GM12878 (cell line): ENCODE data around the gene MYL11. TPM values are rescaled to one million over a fixed set of nuclear protein-coding genes. Genes with fewer than 3 reads are reported as not detected.
A peak's percentile ranks its signal among the peaks of the same experiment; 100 is the strongest.

Source experiments
- CTCF ChIP-seq, 3 experiments: IDR thresholded peaks in 2 of 3; conservative IDR thresholded peaks in 1 of 3; 2 replicates each; pipeline ENCODE4 v1.5.1; 2011; ENCODE audit warnings: low read depth in 3 of 3, low read length in 3 of 3, mild to moderate bottlenecking in 3 of 3, control low read depth in 2 of 3, moderate library complexity in 2 of 3, inconsistent platforms in 1 of 3, mixed read lengths in 1 of 3; ENCODE audit not compliant: control insufficient read depth in 2 of 3, insufficient read depth in 1 of 3; ENCODE audit errors: extremely low read depth in 1 of 3
- REST ChIP-seq: IDR thresholded peaks from 2 replicates; pipeline ENCODE4 v1.6.1; 2012; ENCODE audit warnings: mild to moderate bottlenecking, low read depth, low read length
- polyA plus RNA-seq, 11 experiments: library from polyadenylated mRNA; depleted of rRNA in 4 of 11; unstranded in 6 of 11; stranded (reverse) in 5 of 11; fragments of >200 nt; fragmentation: Nextera tagmentation in 4 of 11; fragmentation: Illumina TruSeq in 1 of 11; extraction: Ambion mirVana in 4 of 11; extraction: Trizol in 1 of 11; gene quantifications; 1 replicate in 1 of 11; 2 replicates in 10 of 11; pipeline versions ENCODE4 v1.2.1 to v1.2.3, GENCODE V29; 2011 to 2016; ENCODE audit warnings: inconsistent platforms in 2 of 11, missing spikeins in 2 of 11, low read depth in 1 of 11
- total RNA-seq, 4 experiments: library from RNA; depleted of rRNA in 3 of 4; stranded (reverse); fragments of >200 nt in 3 of 4; fragmentation: Illumina TruSeq in 1 of 4; extraction: Trizol in 1 of 4; gene quantifications; 2 replicates each; pipeline versions ENCODE4 v1.2.1 to v1.2.3, GENCODE V29; 2013 to 2021

Gene MYL11
- total and polyA plus RNA-seq, 10 of the 15 experiments (the other 5 are each of a cell fraction or from before 2014, with no cell fraction given), result 0.19 to 1.2 (median 0.61) TPM; not detected in 5

- TF ChIP-seq REST (no peak), CTCF (IDR thresholded peaks at IDR 0.05 in 2 of 3, conservative IDR thresholded peaks at IDR 0.05 in 1 of 3; ENCODE audit: control insufficient read depth in 2 of 3, extremely low read depth in 1 of 3, insufficient read depth in 1 of 3, low read depth in 3 of 3, low read length in 3 of 3) (peak in 1 of 3 experiments; percentile 21; a peak in 1 of 6 replicates)
Measured at GRCh38 chr16:30407102-30407803, 32.7 kb downstream of the MYL11 start, which contains the start of gene ZNF771 (continued).
